GM19035 (cell line): ENCODE data around the gene SHCBP1.
A peak's percentile ranks its signal among the peaks of the same experiment; 100 is the strongest.
"Not testable (repeated sequence)": the region's sequence is repeated elsewhere in the genome, so short reads cannot be mapped to it uniquely, and the experiment has no call there.

Experiments
- ATAC-seq: cut with Tn5 transposase; IDR thresholded peaks from one replicate; pipeline ENCODE4 v1.9.1; 2021; ENCODE audit not compliant: unreplicated experiment

Gene SHCBP1

GRCh38 chr16:46621006-46621933 is at the start of gene SHCBP1:
Gene SHCBP1, minus strand, starts transcription at chr16:46621379. Its CDS starts 20 bp downstream, at chr16:46621359.
- ATAC-seq, result peak; percentile 91

GRCh38 chr16:46662123-46662522 is 40.9 kb upstream of the SHCBP1 start:
- ATAC-seq, result no peak

DNA sequence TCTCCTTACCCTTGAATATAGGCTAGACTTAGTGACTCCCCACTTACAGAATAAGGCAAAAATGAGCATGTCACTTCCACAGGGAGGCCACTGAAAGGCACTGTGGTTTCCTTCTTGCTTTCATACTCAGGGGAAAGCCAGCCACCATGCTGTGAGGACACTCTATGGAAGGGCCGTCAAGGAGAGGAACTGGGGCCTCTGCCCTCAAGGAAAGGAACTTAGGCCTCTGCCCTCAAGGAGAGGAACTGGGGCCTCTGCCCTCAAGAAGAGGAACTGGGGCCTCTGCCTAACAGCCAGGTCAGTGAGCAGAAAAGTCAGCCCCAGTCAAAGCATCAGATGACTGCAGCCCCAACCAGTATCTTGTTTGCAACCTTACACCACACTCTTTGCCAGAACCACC is 37.7 kb upstream of the SHCBP1 start:
- ATAC-seq, result peak; percentile 97

GRCh38 chr16:46651305-46651704 is 30.1 kb upstream of the SHCBP1 start:
- ATAC-seq, result no peak

- ATAC-seq, result no peak
Observed at GRCh38 chr16:46650254-46650623, 29.1 kb upstream of the SHCBP1 start.

GRCh38 chr16:46649588-46650253 is 28.5 kb upstream of the SHCBP1 start:
- no peak for ATAC-seq

GRCh38 chr16:46648656-46649055 is 27.5 kb upstream of the SHCBP1 start:
- no peak for ATAC-seq

DNA sequence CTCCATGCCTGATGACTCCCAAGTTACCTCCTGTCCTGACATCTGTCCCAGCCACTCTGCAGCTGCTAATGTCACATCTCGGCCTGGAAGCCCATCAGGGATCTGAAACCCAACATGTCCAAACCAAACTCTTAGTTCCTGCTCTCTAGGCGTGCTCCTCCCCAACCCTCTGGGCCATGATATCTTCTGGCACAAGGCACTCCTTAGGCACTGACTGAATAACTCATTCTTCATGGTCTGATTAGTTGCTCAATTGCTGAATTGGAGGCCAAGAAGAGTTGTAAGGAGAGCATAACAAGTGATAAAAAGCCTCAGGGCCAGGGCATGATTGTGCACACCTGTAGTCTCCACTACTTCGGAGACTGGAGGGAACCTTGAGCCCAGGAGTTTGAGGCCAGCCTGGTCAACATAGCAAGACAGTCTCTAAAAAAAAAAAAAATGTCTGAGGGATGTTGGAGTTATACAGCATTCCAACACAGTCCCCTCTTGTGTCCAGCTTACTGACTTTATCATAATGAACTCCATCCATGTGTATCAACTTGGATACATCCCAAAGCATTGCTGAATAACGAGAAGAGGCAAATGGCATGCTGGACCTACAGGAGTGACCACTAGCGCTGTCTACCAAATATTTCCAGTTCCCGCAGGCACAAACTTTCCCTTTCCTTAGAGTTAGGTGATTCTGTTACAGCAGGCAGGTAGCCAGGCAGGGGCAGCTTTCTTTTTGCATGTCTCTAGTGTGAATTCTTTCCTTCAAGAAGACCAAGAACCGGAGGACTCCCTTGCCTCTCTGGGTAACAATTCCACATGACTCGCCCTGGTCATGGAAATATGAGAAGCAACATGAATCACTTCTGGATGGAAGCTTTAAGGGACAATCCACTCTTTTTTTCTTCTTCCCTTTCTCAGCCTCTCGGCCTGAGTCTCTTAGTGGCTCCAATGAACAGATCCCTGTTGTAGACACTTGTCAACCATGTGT is 18.1 kb upstream of the SHCBP1 start:
- ATAC-seq, result no peak

DNA sequence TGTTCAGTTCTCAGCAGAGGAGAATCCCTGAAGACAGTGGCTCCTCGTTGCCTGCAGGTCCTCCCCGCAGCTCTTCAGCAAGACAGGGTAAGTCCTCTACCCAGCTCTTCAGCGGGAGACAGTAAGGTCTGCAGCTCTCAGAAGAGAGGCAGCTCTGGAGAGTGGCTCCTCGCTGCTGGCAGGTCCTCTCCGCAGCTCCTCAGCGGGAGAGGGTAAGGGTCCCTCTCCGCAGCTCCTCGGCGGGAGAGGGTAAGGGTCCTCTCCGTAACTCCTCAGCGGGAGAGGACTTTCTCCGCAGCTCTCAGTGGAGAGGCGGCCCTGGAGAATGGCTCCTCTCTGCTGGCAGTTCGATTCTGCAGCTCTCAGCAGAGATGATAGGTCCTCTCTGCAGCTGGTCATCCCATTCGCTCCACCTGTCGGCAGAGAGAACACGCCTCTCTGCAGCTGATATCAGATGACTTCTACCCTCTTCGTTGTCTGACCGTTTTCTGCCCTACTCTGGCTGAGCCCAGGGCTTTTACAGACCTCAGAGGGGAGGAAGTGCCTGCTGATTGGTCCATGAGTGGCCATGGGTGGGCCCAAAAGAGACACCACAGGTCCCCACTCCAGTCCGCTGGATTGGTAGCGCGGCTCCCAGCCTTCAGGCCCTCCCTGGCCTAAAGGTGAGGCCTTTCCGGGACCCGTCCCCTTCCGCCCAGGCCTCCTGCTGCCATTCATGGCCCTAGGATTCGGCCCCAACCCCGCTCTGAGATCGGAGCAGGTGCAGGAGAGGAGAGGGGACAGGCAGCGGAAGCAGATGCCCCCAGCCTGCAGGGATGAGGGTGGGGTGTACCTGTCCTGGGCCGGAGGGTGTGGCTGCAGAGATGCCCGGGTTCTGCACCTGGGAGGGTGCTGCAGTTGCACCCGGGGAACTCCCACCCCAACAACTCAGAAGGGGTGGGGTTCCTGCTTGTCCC is 11.9 kb upstream of the SHCBP1 start:
- ATAC-seq, result no peak

DNA sequence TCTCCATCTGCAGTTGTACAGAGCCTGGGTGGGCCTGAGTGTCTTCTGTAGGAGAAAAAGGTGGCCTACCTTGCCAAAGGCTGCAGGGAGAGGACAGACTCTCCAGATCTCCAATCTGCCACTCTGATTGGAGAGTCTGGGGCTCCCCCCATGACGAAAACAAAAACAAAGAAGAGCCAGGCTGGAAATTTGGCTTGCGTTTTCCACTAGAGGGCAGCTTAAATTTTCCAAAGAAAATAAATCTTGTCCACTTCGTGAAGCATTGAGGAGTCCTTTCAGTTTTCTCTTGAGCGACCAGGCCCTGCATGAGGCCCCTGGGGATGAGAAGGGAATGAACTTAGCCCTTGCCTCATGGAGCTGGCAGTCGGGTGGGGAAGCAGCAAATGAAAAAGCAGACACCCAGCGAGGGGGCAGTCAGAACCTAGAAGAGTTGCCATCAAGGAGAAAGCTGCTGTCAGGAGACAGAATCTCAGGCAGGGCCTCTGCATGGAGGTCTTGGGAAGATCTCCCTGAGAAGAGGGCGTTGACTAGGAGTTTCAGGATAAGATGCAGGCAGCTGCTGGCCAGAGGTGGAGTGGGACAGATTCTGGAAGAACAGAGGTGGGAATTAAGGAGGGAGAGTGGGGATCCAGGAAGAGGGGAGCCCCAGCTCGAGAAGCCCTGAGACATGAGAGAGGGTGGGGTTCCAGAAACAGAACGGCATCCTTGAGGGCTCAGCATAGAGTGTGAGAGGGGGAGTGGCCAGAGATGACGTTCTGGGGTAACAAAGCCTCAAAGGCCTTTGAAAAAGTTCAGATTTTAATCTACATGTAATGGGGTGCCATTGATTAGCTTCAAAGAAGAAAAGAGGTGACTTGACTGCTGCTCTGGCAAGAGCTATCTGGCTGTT is 8.4 kb upstream of the SHCBP1 start:
- ATAC-seq, result no peak

GRCh38 chr16:46627746-46628145 is 6.6 kb upstream of the SHCBP1 start:
- no peak for ATAC-seq

DNA sequence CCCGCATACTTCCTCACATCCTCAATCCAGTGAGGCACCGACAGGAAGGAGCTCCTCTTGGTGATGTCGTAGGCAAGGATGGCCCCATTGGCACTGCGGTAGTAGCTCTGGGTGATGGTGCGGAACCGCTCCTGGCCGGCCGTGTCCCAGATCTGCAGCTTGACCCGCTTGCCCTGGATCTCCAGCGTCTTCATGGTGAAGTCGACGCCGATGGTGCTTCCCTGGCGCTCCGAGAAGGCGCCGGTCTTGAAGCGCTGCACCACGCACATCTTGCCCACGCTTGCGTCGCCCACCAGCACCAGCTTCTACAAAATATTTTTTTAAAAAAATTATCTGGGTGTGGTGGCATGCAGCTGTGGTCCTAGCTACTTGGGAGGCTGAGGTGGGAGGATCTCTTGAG is 5.5 kb upstream of the SHCBP1 start:
- ATAC-seq, result not testable (repeated sequence)

DNA sequence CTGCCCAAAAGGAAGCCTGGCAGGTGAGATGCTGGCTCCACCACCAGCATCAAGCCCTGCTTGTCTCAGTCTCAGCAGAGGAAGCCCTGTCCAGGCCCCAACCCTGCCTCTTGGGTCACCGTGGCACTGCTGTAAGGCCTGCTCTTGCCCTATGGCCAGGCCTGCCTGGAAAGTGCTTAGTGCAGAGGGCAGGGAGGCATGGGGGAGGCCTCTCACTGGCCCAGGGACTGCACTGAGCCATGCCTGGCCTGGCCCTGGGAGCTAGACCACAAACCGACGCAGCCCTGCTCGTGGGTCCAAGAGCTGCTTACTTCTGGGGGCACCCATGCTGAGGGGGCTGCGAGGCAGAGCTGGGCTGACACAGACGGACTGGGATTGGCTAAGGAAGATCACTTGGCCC is 3.7 kb upstream of the SHCBP1 start:
- not testable (repeated sequence) for ATAC-seq

DNA sequence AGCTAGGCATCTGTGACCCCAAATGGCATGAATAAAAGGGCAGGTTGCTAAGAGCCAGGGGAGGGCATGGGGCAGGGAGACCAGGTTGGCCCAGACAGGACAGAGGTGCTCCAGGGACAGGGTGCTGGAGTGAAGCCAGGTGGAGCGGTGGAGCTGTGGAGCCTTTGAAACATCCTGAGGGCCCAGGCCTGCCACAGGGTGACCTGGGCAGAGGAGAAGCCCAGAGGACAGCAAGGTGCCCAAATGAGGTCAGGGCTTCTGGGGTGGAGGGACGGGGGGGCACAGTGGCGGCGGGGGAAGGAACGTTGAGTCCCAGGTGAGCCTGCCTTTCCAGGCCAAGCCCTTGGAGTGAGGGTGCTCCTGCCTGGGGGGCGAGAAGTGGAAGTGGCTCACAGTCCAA is 2.5 kb upstream of the SHCBP1 start:
- not testable (repeated sequence) for ATAC-seq

DNA sequence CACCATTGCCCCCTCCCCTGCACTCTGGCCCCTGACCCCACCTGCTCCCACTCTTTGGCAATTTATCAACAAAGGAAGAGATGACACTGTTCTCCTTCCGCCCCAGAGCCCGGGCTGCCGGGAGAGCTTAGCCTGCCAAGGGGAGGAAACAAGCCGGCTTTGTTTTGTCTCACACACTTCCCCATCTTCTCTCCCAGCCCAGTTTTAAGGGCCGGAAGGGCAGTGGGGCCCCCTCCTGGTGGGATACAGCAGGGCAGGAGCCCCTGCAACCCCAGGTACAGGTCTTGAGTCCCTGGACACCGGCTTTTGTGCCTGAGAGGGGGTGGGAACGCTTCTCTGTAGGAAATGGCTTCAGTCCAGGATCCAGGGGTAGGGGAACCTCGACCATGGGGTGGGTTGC is 2.1 kb upstream of the SHCBP1 start:
- ATAC-seq, result not testable (repeated sequence)

DNA sequence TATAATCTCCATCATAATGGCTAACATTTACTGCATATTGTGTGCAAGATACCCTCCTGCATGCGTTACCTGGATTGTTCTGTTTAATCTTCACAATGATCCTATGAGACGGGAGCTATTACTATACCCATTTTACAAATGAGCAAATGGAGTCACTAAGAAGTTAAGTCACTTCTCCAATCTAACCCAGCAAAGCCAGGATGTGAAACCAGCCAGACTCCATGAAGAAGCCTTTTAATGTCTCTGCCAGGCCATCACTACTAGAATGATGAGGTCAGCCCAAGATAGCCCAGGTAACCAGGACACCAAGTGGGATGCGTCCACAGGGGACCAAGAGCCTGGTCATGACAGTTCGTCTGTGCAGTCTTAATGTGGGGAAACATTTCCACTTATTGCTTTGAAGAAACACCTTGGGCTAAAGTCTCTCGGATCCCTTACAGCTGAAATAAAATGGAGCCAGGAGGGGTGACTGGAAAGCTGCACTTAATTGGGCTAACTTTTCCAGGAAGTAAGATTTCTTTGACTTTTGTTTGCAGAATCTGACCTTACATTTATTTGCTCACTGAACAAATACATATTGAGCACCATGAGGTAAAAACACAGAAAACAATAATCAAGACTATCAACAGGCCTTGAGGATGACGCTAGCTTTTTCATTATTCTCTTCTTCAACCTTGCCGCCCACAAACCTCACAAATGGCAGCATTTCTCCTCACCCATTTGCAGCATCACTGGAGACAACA is 926 bp upstream of the SHCBP1 start:
- no peak for ATAC-seq

- peak; percentile 26 for ATAC-seq
Observed at GRCh38 chr16:46620266-46621005, 743 bp downstream of the SHCBP1 start.

- ATAC-seq, result no peak
Observed at GRCh38 chr16:46618516-46618915, 2.7 kb downstream of the SHCBP1 start.
